ENCODE data around the gene KIF26A. TPM values are rescaled to one million over a fixed set of nuclear protein-coding genes. Genes with fewer than 3 reads are reported as not detected.

The KIF26A gene
- total and polyA plus RNA-seq, 8 donors: 0.65 to 21.7 (median 1.5) TPM

DNA sequence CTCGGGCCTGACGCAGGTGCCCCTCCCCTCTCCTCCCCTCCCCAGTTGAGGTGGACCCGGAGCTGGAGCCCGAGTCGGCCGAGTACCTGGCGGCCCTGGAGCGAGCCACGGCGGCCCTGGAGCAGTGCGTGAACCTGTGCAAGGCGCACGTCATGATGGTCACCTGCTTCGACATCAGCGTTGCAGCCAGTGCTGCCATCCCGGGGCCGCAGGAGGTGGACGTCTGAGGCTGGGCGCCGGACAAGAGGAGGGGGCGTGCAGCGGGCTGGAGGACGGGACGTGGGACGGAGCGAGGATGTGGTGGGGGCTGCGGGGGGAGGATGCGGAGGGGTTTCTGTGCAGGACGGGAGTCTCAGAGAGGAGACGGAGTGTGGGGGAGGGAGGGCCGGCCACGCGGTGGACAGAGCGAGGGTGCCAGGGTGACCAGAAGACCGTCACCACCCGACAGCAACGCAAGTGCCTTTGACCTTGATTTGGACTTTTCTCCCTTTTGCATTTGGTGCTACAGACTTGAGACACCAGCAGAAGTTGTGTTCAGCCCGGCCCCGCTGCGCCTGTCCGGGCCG lies 41.3 kb downstream of the KIF26A start:
- Histone ChIP-seq H3K27me3 (peaks cover 0 to 26% (median 0%) of the 10 kb centered on the region in 3 donors), H3K36me3 (peaks cover 0 to 5% (median 0%) of the 10 kb centered on the region in 4 donors), H3K4me1 (peaks cover 0 to 13% (median 5%) of the 10 kb centered on the region in 4 donors), H3K9me3 (no peaks in the 10 kb centered on the region), H3K4me3 (no peak overlapping the region), H3K27ac (no peak overlapping the region)
- WGBS, 5 donors: 87 to 93% (median 91%) methylated on average over 34 to 42 of the region's 42 CpGs
- intact Hi-C loops (cut with DNase I; ENCODE audit: low total_unique reads): no loop called here
- TF ChIP-seq POLR2A (IDR thresholded peaks at IDR 0.05) (no peak), EP300 (IDR thresholded peaks at IDR 0.05) (no peak), POLR2AphosphoS5 (IDR thresholded peaks at IDR 0.05) (no peak)
- no peak for DNase-seq

DNA sequence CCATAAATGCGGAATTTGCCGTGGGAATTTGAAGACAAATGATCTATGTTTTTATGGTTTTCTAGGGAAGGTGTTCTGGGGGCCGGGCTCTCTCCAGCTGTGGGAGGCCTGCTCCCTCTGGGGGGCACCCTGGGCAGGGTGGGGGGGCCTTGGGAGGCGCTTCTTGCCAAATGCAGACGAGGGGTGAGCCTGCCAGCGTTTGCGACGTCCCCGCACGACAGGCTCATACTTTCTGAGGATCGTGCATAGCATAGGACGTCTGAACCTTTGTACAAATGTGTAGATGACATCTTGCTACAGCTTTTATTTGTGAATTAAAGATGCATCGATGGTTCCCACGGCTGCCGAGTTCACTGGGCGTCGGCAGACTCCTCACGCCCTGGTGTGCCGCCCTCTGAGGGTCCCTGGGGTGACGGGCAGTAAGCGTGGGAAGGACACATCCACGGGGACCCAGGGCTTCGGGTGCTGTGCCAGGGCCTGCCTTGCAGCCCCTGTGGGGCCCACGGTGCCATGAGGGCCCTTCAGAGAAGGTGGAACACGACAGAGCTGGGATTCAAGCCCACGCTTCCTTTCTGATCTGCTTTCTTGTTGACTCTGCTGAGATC lies 42.3 kb downstream of the KIF26A start:
- Histone ChIP-seq H3K27me3 (peaks cover 0 to 33% (median 0%) of the 10 kb centered on the region in 3 donors), H3K4me1 (peaks cover 0 to 13% (median 6%) of the 10 kb centered on the region in 4 donors), H3K4me3 (no peak overlapping the region), H3K36me3 (no peaks in the 10 kb centered on the region), H3K9me3 (no peaks in the 10 kb centered on the region), H3K27ac (no peak overlapping the region)
- TF ChIP-seq POLR2A (IDR thresholded peaks at IDR 0.05) (no peak), EP300 (IDR thresholded peaks at IDR 0.05) (no peak), POLR2AphosphoS5 (IDR thresholded peaks at IDR 0.05) (no peak)
- TF ChIP-seq, protein P1, sequence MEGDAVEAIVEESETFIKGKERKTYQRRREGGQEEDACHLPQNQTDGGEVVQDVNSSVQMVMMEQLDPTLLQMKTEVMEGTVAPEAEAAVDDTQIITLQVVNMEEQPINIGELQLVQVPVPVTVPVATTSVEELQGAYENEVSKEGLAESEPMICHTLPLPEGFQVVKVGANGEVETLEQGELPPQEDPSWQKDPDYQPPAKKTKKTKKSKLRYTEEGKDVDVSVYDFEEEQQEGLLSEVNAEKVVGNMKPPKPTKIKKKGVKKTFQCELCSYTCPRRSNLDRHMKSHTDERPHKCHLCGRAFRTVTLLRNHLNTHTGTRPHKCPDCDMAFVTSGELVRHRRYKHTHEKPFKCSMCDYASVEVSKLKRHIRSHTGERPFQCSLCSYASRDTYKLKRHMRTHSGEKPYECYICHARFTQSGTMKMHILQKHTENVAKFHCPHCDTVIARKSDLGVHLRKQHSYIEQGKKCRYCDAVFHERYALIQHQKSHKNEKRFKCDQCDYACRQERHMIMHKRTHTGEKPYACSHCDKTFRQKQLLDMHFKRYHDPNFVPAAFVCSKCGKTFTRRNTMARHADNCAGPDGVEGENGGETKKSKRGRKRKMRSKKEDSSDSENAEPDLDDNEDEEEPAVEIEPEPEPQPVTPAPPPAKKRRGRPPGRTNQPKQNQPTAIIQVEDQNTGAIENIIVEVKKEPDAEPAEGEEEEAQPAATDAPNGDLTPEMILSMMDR (IDR thresholded peaks at IDR 0.05): no peak
- 66 to 81% (median 74%) methylated on average over 21 to 26 of the region's 26 CpGs for WGBS, 5 donors
- DNase-seq: no peak
- intact Hi-C loops (cut with DNase I; ENCODE audit: low total_unique reads): no loop called here

GRCh38 chr14:104181761-104182530 lies 43.6 kb downstream of the KIF26A start:
- Histone ChIP-seq H3K27me3 (peaks cover 0 to 41% (median 0%) of the 10 kb centered on the region in 3 donors), H3K27ac (no peak overlapping the region), H3K9me3 (no peaks in the 10 kb centered on the region), H3K36me3 (no peaks in the 10 kb centered on the region), H3K4me1 (peaks cover 0 to 19% (median 8%) of the 10 kb centered on the region in 4 donors), H3K4me3 (no peak overlapping the region)
- no peak for TF ChIP-seq POLR2AphosphoS5 (IDR thresholded peaks at IDR 0.05)
- TF ChIP-seq, protein P1 (IDR thresholded peaks at IDR 0.05): no peak
- no peak for TF ChIP-seq EP300 (IDR thresholded peaks at IDR 0.05)
- TF ChIP-seq POLR2A (IDR thresholded peaks at IDR 0.05): no peak
- 79 to 89% (median 83%) methylated on average over 20 to 27 of the region's 27 CpGs for WGBS, 5 donors
- no peak for DNase-seq
- intact Hi-C loops (cut with DNase I; ENCODE audit: low total_unique reads): no loop called here

DNA sequence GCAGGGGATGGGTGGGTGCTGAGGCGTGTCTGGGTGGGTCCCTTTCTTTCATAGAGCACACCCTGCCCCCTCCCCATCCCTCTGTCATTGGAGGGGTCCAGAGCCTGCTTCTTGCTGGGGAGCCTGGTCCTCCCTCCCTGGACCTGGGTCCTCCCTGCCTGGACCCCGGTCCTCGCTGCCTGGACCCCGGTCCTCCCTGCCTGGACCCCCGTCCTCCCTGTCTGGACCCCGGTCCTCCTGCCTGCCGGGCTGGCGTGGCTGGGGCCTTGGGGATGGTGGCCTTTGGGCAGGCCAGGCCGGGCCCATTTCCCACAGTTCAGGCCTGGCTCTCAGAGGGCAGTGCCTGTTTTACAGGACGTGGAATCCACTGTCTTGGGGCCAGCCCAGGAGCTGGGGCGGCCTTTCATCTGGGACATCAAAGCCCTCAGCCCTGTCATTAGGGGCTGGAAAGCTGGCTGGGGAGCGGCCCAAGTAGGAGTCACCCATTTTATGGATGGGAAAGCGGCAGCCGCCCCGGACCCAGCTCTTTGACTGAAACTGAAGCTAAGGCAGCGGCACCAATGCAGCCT lies 44.6 kb downstream of the KIF26A start:
- DNase-seq: no peak
- Histone ChIP-seq H3K27ac (no peak overlapping the region), H3K27me3 (peaks cover 0 to 51% (median 0%) of the 10 kb centered on the region in 3 donors), H3K4me3 (no peak overlapping the region), H3K36me3 (no peaks in the 10 kb centered on the region), H3K9me3 (no peaks in the 10 kb centered on the region), H3K4me1 (peaks cover 0 to 16% (median 8%) of the 10 kb centered on the region in 4 donors)
- TF ChIP-seq POLR2AphosphoS5 (IDR thresholded peaks at IDR 0.05) (no peak), EP300 (IDR thresholded peaks at IDR 0.05) (no peak), POLR2A (IDR thresholded peaks at IDR 0.05) (no peak)
- TF ChIP-seq, protein P1 (IDR thresholded peaks at IDR 0.05): no peak
- intact Hi-C loops (cut with DNase I; ENCODE audit: low total_unique reads): no loop called here
- 85 to 89% (median 87%) methylated on average over 12 to 16 of the region's 16 CpGs for WGBS, 5 donors

All from stomach (tissue), 9 donors.